CD8-positive, alpha-beta memory T cell (primary cell): ENCODE measurements around the gene PSME2. TPM values are rescaled to one million over a fixed set of nuclear protein-coding genes. Genes with fewer than 3 reads are reported as not detected.

Source experiments
- CTCF ChIA-PET: fragments of 350-600 bp; sonication (Branson Sonifier 250); formaldehyde crosslinking; loops from one replicate; lab custom pipeline; 2021; ENCODE audit warnings: antibody characterized with exemption; lab: Charles Lee
- POLR2A ChIA-PET: fragments of 350-600 bp; sonication (Branson Sonifier 250); formaldehyde crosslinking; loops from one replicate; lab custom pipeline; 2021; ENCODE audit warnings: antibody characterized with exemption; lab: Charles Lee
- DNase-seq, 5 donors: peaks; one replicate each; pipeline versions ENCODE4 v3.0.0 to v3.0.0-alpha.2; 2020 to 2022; ENCODE audit warnings: mixed read lengths in 1 of 5
- H3K27ac ChIP-seq: one replicate; pipeline ENCODE4 v1.7.0; 2013; ENCODE audit warnings: low read depth, mild to moderate bottlenecking, low read length, moderate library complexity
- H3K27me3 ChIP-seq: 2 replicates; pipeline ENCODE4 v1.7.0; 2013; ENCODE audit warnings: low read length, mild to moderate bottlenecking; ENCODE audit not compliant: insufficient read depth, poor library complexity, severe bottlenecking
- H3K36me3 ChIP-seq: 2 replicates; pipeline ENCODE4 v1.7.0; 2013; ENCODE audit warnings: mild to moderate bottlenecking, low read length, moderate library complexity; ENCODE audit not compliant: insufficient read depth
- H3K4me1 ChIP-seq: 2 replicates; pipeline ENCODE4 v1.7.0; 2013; ENCODE audit warnings: mild to moderate bottlenecking, low read length, moderate library complexity; ENCODE audit not compliant: insufficient read depth
- H3K4me3 ChIP-seq: 2 replicates; pipeline ENCODE4 v1.7.0; 2013; ENCODE audit warnings: mild to moderate bottlenecking, low read length
- H3K9me3 ChIP-seq: 2 replicates; pipeline ENCODE4 v1.7.0; 2013; ENCODE audit warnings: mild to moderate bottlenecking, low read length
- H3K27ac Mint-ChIP-seq, 8 donors: one replicate each; pipeline ENCODE4 v1.8.0; 2020 to 2021; ENCODE audit warnings: mixed read lengths in 8 of 8, mild to moderate bottlenecking in 6 of 8, inconsistent platforms in 3 of 8, moderate library complexity in 3 of 8
- H3K27me3 Mint-ChIP-seq, 2 donors: one replicate each; pipeline ENCODE4 v1.8.0; 2020 to 2021; ENCODE audit warnings: mixed read lengths in 2 of 2, mild to moderate bottlenecking in 1 of 2, moderate library complexity in 1 of 2
- H3K36me3 Mint-ChIP-seq, 3 donors: one replicate each; pipeline ENCODE4 v1.8.0; 2020 to 2021; ENCODE audit warnings: mixed read lengths in 3 of 3, inconsistent platforms in 1 of 3, mild to moderate bottlenecking in 1 of 3
- H3K4me1 Mint-ChIP-seq, 3 donors: one replicate each; pipeline ENCODE4 v1.8.0; 2020 to 2021; ENCODE audit warnings: mixed read lengths in 3 of 3, inconsistent platforms in 1 of 3, mild to moderate bottlenecking in 1 of 3
- H3K4me3 Mint-ChIP-seq, 7 donors: one replicate each; pipeline ENCODE4 v1.8.0; 2020 to 2021; ENCODE audit warnings: mixed read lengths in 7 of 7, mild to moderate bottlenecking in 6 of 7, moderate library complexity in 4 of 7, inconsistent platforms in 2 of 7
- H3K9me3 Mint-ChIP-seq, 5 donors: one replicate each; pipeline ENCODE4 v1.8.0; 2020 to 2022; ENCODE audit warnings: mixed read lengths in 5 of 5, mild to moderate bottlenecking in 3 of 5, moderate library complexity in 2 of 5, inconsistent platforms in 1 of 5
- polyA plus RNA-seq: library from polyadenylated mRNA; unstranded; fragments of 300-500 nt; fragmentation: Illumina TruSeq; gene quantifications from one replicate; pipeline ENCODE4 v1.2.3, GENCODE V29; 2021
- total RNA-seq, 2 experiments: library from RNA; stranded (reverse); gene quantifications; one replicate each; pipeline ENCODE4 v1.2.3, GENCODE V29; 2021

The PSME2 gene
- total and polyA plus RNA-seq, 3 experiments from 2014 or later, result 368 to 534 (median 376) TPM

GRCh38 chr14:24178399-24179178, 32.2 kb upstream of the PSME2 start:
- no peaks in the 10 kb centered on the region for H3K27me3 ChIP-seq
- Mint-ChIP-seq H3K36me3 (peaks cover 0 to 85% (median 9%) of the 10 kb centered on the region in 3 donors), H3K9me3 (no peaks in the 10 kb centered on the region), H3K27me3 (no peaks in the 10 kb centered on the region), H3K27ac (peak overlapping the region in 2 of 8 donors; percentile 22 to 23), H3K4me3 (no peak overlapping the region), H3K4me1 (peaks cover 13 to 15% (median 15%) of the 10 kb centered on the region in 3 donors)
- CTCF ChIA-PET, result interaction anchor here (0.9 to 1.7 kb wide), 2 partner anchors 41 to 69 kb away, joined by 3 read pairs; no protein-coding TSS in a partner anchor
- no peaks in the 10 kb centered on the region for H3K4me1 ChIP-seq
- H3K36me3 ChIP-seq, result peaks cover 23% of the 10 kb centered on the region
- H3K4me3 ChIP-seq, result no peak overlapping the region
- no peaks in the 10 kb centered on the region for H3K9me3 ChIP-seq
- DNase-seq, result no peak
- POLR2A ChIA-PET, result no interaction called here
- H3K27ac ChIP-seq, result no peak overlapping the region

GRCh38 chr14:24177891-24178290, 31.5 kb upstream of the PSME2 start:
- Histone ChIP-seq H3K4me1 (no peaks in the 10 kb centered on the region), H3K27ac (no peak overlapping the region), H3K4me3 (no peak overlapping the region), H3K36me3 (peaks cover 19% of the 10 kb centered on the region), H3K27me3 (no peaks in the 10 kb centered on the region), H3K9me3 (no peaks in the 10 kb centered on the region)
- Mint-ChIP-seq H3K4me3 (no peak overlapping the region), H3K4me1 (peaks cover 19 to 22% (median 19%) of the 10 kb centered on the region in 3 donors), H3K36me3 (peaks cover 0 to 78% (median 9%) of the 10 kb centered on the region in 3 donors), H3K9me3 (no peaks in the 10 kb centered on the region), H3K27ac (peak overlapping the region in 1 of 8 donors; percentile 42), H3K27me3 (no peaks in the 10 kb centered on the region)
- CTCF ChIA-PET, result interaction anchor here (1.7 kb wide), 1 partner anchor 42 kb away, joined by 3 read pairs; no protein-coding TSS in a partner anchor
- POLR2A ChIA-PET, result no interaction called here
- no peak for DNase-seq

- H3K27me3 ChIP-seq, result no peaks in the 10 kb centered on the region
- ChIA-PET CTCF (interaction anchor here (1.7 kb wide), 1 partner anchor 43 kb away, joined by 3 read pairs; no protein-coding TSS in a partner anchor), POLR2A (interaction anchor here (0.6 kb wide), 1 partner anchor 27 kb away, joined by 3 read pairs; no protein-coding TSS in a partner anchor)
- H3K27me3 Mint-ChIP-seq, result no peaks in the 10 kb centered on the region
- no peaks in the 10 kb centered on the region for H3K4me1 ChIP-seq
- peaks cover 0 to 72% (median 9%) of the 10 kb centered on the region in 3 donors for H3K36me3 Mint-ChIP-seq
- no peak overlapping the region for H3K4me3 ChIP-seq
- H3K4me3 Mint-ChIP-seq, result no peak overlapping the region
- peaks cover 22 to 25% (median 23%) of the 10 kb centered on the region in 3 donors for H3K4me1 Mint-ChIP-seq
- no peak for DNase-seq
- no peaks in the 10 kb centered on the region for H3K9me3 Mint-ChIP-seq
- no peaks in the 10 kb centered on the region for H3K9me3 ChIP-seq
- H3K27ac Mint-ChIP-seq, result peak overlapping the region in 4 of 8 donors; percentile 31 to 79 (median 44)
- H3K36me3 ChIP-seq, result peaks cover 19% of the 10 kb centered on the region
- no peak overlapping the region for H3K27ac ChIP-seq
These were observed 30.8 kb upstream of the PSME2 start for GRCh38 chr14:24177041-24177825.

GRCh38 chr14:24176599-24176998, 30.2 kb upstream of the PSME2 start:
- ChIA-PET POLR2A (interaction anchor here (0.6 kb wide), 1 partner anchor 27 kb away, joined by 3 read pairs; no protein-coding TSS in a partner anchor), CTCF (interaction anchor here (1.7 kb wide), 1 partner anchor 43 kb away, joined by 3 read pairs; no protein-coding TSS in a partner anchor)
- Mint-ChIP-seq H3K36me3 (peaks cover 0 to 67% (median 9%) of the 10 kb centered on the region in 3 donors), H3K27ac (peak overlapping the region in 1 of 8 donors; percentile 47), H3K4me1 (peaks cover 25 to 29% (median 28%) of the 10 kb centered on the region in 3 donors), H3K4me3 (no peak overlapping the region), H3K9me3 (no peaks in the 10 kb centered on the region), H3K27me3 (no peaks in the 10 kb centered on the region)
- no peaks in the 10 kb centered on the region for H3K4me1 ChIP-seq
- no peaks in the 10 kb centered on the region for H3K27me3 ChIP-seq
- H3K4me3 ChIP-seq, result no peak overlapping the region
- peaks cover 19% of the 10 kb centered on the region for H3K36me3 ChIP-seq
- no peak overlapping the region for H3K27ac ChIP-seq
- H3K9me3 ChIP-seq, result no peaks in the 10 kb centered on the region
- no peak for DNase-seq

GRCh38 chr14:24172871-24173281, 26.5 kb upstream of the PSME2 start:
- peak overlapping the region in 6 of 7 donors; percentile 45 to 89 (median 82) for H3K4me3 Mint-ChIP-seq
- Histone ChIP-seq H3K4me3 (no peak overlapping the region), H3K9me3 (no peaks in the 10 kb centered on the region), H3K4me1 (no peaks in the 10 kb centered on the region), H3K36me3 (peaks cover 8% of the 10 kb centered on the region), H3K27ac (no peak overlapping the region), H3K27me3 (no peaks in the 10 kb centered on the region)
- H3K36me3 Mint-ChIP-seq, result peaks cover 0 to 43% (median 10%) of the 10 kb centered on the region in 3 donors
- peaks cover 0 to 2% of the 10 kb centered on the region in 2 donors for H3K27me3 Mint-ChIP-seq
- no peak for DNase-seq
- H3K4me1 Mint-ChIP-seq, result peaks cover 33 to 47% (median 42%) of the 10 kb centered on the region in 3 donors
- CTCF ChIA-PET, result interaction anchor here (0.9 to 4.7 kb wide), 2 partner anchors 10 to 12 kb away, joined by 3 to 36 read pairs; partner anchors contain the start of gene IRF9
- no peaks in the 10 kb centered on the region for H3K9me3 Mint-ChIP-seq
- peak overlapping the region; percentile 71 to 96 (median 78) for H3K27ac Mint-ChIP-seq
- POLR2A ChIA-PET, result interaction anchor here (1.2 kb wide), 1 partner anchor 12 kb away, joined by 4 read pairs; the partner anchor contains the start of gene IRF9

GRCh38 chr14:24172261-24172860, 26.0 kb upstream of the PSME2 start:
- CTCF ChIA-PET, result interaction anchor here (4.7 kb wide), 1 partner anchor 12 kb away, joined by 36 read pairs; the partner anchor contains the start of gene IRF9
- Mint-ChIP-seq H3K4me3 (peak overlapping the region; percentile 81 to 91 (median 90)), H3K27ac (peak overlapping the region in 7 of 8 donors; percentile 14 to 96 (median 80)), H3K9me3 (no peaks in the 10 kb centered on the region), H3K36me3 (peaks cover 4 to 44% (median 14%) of the 10 kb centered on the region in 3 donors), H3K4me1 (peaks cover 33 to 47% (median 46%) of the 10 kb centered on the region in 3 donors), H3K27me3 (peaks cover 0 to 2% of the 10 kb centered on the region in 2 donors)
- POLR2A ChIA-PET, result interaction anchor here (2.4 kb wide), 1 partner anchor 11 kb away, joined by 8 read pairs; the partner anchor contains the start of gene IRF9
- no peaks in the 10 kb centered on the region for H3K4me1 ChIP-seq
- no peak overlapping the region for H3K27ac ChIP-seq
- no peak for DNase-seq
- H3K4me3 ChIP-seq, result peak overlapping the region; percentile 48
- H3K27me3 ChIP-seq, result no peaks in the 10 kb centered on the region
- H3K9me3 ChIP-seq, result no peaks in the 10 kb centered on the region
- H3K36me3 ChIP-seq, result peaks cover 12% of the 10 kb centered on the region
